HG03571 (cell line): ENCODE data around the gene SV2C.

Source experiments
- ATAC-seq: cut with Tn5 transposase; IDR thresholded peaks from one replicate; pipeline ENCODE4 v1.9.1; 2021; ENCODE audit not compliant: unreplicated experiment

Gene SV2C

DNA sequence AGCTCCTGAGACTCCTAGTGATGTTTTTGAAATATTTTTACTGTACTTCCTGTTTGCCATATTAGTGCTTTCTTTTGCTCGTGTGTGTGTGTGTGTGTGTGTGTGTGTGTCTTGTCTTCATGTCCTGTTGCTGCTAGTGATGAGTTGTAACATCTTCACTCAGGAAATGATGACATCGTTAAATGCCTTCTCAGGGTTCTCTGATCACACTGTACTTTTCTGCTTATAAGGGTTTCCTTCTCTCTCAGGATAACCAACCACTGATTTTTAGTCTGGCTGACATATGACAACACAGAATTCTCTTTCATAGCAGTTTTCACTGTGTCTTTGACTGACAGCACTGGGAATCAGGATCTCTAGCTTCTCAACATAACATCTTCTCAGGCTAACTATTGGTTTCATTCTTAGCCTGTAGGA is 16.1 kb downstream of the SV2C start:
- ATAC-seq = no peak

GRCh38 chr5:76099756-76100155 is 16.6 kb downstream of the SV2C start:
- no peak for ATAC-seq

GRCh38 chr5:76104027-76104426 is 20.8 kb downstream of the SV2C start:
- no peak for ATAC-seq

- ATAC-seq = no peak
Measured at GRCh38 chr5:76106149-76106548, 23.0 kb downstream of the SV2C start.

DNA sequence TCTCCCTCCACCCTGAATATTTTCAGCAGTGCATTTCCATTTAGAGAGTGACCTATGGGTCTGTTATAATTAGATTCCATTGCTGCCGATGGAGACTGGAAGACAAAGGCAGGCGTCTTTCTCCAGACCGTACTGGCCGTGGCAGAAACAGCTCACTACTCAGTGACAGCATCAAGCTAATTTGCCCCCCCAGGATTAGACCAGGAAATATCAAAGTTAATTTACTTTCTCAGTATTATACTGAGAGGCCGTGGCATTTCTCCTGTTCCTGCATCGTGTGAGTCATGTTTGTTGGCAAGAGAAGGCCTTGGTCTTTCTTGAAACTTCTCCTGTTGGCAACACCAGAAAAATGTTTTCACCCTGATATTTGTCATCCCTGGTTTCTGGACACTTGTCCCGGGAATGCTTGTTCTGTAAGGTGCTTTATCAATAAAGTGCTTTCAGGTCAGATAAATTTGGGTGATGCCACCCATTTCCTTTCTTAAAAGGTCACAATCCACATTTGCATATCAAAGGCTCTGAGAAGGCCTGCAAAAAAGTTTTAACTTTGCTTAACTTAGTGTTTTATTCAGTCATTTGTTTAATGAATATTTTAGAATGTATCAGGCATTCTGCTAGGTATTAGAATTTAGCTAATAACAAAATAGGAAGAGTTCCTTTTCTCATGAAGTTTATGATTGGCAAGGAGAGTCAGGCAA is 28.4 kb downstream of the SV2C start:
- ATAC-seq = no peak

DNA sequence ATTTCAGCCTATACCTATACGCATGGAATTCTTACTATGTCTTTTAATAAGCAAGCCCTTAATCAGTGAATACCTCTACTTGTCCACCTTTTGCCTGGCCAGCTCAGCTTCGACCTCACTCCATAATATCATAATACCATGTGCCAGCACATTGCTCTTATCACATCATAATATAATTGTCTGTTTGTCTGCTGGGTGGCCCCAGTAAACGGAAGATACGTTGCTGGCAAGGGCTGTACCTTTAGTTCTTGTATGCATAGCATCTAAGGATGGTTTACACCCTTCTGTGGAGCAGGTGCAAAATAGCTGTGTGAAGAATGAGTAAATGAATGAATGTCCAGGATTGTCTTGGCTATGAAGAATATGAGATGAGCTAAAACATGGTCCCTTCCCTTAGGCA is 29.9 kb downstream of the SV2C start:
- no peak for ATAC-seq

- ATAC-seq = no peak
Measured at GRCh38 chr5:76114179-76114851, 31.1 kb downstream of the SV2C start.

- ATAC-seq = no peak
Measured at GRCh38 chr5:76125346-76125745, 42.2 kb downstream of the SV2C start.

DNA sequence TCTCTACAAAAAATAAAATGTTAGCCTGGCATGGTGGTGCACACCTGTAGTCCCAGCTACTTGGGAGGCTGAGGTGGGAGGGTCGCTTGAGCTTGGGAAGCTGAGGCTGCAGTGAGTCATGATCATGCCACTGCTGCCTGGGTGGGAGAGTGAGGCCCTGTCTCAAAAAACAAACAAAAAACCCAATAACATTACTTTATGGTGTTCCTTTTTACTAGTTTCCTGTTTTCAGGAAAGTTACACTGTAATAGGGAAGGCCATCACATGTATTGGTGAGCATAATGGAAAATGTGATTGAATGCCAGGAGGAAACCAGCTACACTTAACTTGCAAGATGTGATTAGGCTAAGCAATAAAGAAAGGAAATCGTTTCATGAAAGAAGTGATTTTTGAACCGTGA is 42.7 kb downstream of the SV2C start:
- ATAC-seq = no peak

DNA sequence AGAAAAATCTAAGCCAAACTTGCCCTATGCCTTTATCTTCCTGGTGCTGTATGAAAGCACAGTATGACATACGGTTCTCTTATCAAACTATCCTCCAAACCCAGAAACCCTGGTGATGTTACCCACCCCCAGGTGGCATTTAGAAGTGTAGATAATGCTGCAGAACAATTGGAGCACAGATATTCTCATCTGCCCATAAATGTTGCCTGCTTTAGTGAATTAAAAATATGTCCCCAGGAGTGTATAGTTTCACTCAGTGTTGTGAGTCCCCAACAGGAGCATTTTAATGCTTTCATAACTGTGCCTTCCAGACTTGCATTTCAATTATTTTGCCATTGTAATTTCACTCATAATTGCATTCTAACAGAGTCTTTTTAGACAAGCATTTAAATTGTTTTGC is 50.8 kb downstream of the SV2C start:
- no peak for ATAC-seq

- ATAC-seq = no peak
Measured at GRCh38 chr5:76134646-76135045, 51.5 kb downstream of the SV2C start.

DNA sequence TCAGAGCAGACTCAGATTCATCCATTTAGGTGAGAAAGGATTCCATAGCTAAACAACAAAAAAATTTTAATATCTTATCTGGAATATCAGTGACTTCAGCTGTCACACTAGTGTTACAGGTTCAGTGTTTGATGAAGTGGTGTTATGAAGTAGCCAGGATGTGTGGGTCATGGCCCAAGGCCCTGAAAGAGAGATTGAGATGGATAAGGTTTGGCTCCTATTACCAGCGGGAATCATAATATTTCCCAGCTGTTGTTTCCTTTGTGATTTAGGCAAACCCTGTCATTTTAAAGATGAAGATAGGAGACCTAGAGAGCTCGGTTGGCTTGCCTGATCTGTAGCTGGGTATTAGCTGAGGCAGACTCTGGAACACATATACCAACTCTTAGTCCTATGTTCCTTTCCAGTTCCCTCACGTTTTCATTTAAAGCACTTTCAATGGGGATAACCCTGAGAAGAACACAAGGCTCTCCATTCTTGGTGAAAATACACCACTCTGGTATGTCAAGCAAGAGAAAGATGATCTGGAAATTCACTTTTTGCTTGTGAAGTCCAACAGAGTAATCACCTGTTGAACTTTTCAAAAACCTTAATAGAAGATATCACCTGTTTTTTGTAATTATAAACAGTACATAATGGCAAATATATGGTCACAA is 54.8 kb downstream of the SV2C start:
- ATAC-seq = no peak

GRCh38 chr5:76143884-76144283 is 60.7 kb downstream of the SV2C start:
- no peak for ATAC-seq

- ATAC-seq = no peak
Measured at GRCh38 chr5:76144513-76145274, 61.5 kb downstream of the SV2C start.

DNA sequence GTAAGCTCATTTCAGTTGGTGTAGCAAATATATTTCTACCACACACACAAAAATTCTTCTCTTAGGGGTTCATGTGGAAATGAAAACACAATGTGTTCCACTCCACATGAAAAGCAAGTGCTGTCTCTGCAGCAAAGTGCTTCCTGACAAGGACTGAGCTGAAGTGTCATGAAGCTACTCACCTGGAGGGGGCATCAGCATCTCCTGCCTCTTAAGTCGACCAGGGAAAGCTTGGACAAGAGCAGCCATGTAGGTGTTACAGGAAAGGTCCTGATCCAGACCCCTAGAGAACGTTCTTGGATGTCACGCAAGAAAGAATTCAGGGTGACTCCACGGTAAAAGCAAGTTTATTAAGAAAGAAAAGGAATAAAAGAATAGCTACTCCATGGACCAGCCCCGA is 62.8 kb downstream of the SV2C start:
- ATAC-seq = no peak

DNA sequence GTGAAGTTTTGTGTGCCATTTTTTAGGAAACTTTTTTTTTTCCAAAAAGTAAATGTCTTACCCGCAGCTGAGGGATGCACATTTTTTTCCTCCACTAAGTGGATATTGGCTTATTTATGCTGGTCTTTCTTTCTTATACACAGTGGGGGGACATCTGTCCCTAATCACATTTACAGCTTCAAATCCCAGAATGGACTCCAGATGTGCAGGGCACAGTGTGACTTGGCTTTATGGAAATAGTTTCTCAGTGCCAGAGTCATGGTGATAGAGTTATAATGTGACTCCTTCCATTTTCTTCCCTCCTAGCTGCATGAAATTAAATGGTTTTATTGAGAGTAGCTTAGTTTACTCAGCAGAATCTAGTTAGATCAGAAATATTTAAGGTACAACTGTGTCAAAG is 66.5 kb downstream of the SV2C start:
- no peak for ATAC-seq

GRCh38 chr5:76152161-76152560 is 69.0 kb downstream of the SV2C start:
- ATAC-seq = no peak

- no peak for ATAC-seq
Measured at GRCh38 chr5:76152700-76153099, 69.5 kb downstream of the SV2C start.

- ATAC-seq = no peak
Measured at GRCh38 chr5:76153271-76153670, 70.1 kb downstream of the SV2C start.

GRCh38 chr5:76154009-76154690 is 71.0 kb downstream of the SV2C start:
- no peak for ATAC-seq

- no peak for ATAC-seq
Measured at GRCh38 chr5:76155536-76155935, 72.4 kb downstream of the SV2C start.
